RWPE1 (cell line): ENCODE measurements around the gene CAMKK2.
"Not testable (repeated sequence)": the region's sequence is repeated elsewhere in the genome, so short reads cannot be mapped to it uniquely, and the experiment has no call there.

ENCODE experiments used
- CTCF ChIA-PET: fragments of 350-600 bp; sonication (Branson Sonifier 250); formaldehyde crosslinking; extraction: SDS; loops from one replicate; lab custom pipeline; 2021; lab: Yijun Ruan, JAX
- POLR2A ChIA-PET: fragments of 400-600 bp; formaldehyde crosslinking; extraction: SDS; loops from one replicate; lab custom pipeline; 2020; ENCODE audit warnings: antibody characterized with exemption; ENCODE audit not compliant: low non-redundant PET; lab: Yijun Ruan, JAX
- DNase-seq: peaks from one replicate; pipeline ENCODE4 v3.0.0; 2012; ENCODE audit warnings: low spot score
- H3K27ac ChIP-seq: fragments of 450-650 bp; 2 replicates; pipeline ENCODE4 v1.5.1; 2017
- TF ChIP-seq, protein P1 (sequence below): fragments of 450-650 bp; conservative IDR thresholded peaks from 2 replicates; pipeline ENCODE4 v1.5.1; 2017; ENCODE audit warnings: low read depth, mild to moderate bottlenecking

CAMKK2 gene

DNA sequence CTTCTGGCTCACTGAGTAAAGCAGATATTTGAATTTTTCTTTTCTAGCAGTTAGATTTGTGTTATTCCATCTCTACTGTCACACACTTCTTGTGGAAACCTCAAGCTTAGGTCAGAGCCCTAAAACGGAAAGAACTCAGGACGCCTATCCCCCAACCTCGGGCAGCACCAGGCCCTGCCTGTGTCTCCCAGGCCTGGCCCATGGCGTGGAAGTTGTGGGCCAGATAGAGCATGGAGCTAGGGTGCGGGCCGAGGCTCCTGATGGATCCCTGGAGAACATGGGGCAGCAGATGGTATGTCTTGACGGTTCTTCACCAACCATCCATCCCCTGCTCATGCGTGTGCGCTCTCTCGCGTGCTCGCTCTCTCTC lies 66.0 kb downstream of the CAMKK2 start:
- POLR2A ChIA-PET, result interaction anchor here (0.7 kb wide), 1 partner anchor 215 kb away, joined by 3 read pairs; no protein-coding TSS in a partner anchor
- no peak overlapping the region for H3K27ac ChIP-seq

GRCh38 chr12:121229826-121230537 lies 66.5 kb downstream of the CAMKK2 start:
- POLR2A ChIA-PET, result interaction anchor here (0.7 kb wide), 1 partner anchor 214 kb away, joined by 3 read pairs; no protein-coding TSS in a partner anchor
- TF ChIP-seq, protein P1, sequence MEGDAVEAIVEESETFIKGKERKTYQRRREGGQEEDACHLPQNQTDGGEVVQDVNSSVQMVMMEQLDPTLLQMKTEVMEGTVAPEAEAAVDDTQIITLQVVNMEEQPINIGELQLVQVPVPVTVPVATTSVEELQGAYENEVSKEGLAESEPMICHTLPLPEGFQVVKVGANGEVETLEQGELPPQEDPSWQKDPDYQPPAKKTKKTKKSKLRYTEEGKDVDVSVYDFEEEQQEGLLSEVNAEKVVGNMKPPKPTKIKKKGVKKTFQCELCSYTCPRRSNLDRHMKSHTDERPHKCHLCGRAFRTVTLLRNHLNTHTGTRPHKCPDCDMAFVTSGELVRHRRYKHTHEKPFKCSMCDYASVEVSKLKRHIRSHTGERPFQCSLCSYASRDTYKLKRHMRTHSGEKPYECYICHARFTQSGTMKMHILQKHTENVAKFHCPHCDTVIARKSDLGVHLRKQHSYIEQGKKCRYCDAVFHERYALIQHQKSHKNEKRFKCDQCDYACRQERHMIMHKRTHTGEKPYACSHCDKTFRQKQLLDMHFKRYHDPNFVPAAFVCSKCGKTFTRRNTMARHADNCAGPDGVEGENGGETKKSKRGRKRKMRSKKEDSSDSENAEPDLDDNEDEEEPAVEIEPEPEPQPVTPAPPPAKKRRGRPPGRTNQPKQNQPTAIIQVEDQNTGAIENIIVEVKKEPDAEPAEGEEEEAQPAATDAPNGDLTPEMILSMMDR, result peak; percentile 81
- CTCF ChIA-PET, result interaction anchor here (0.6 to 1.6 kb wide), 8 partner anchors 9 to 568 kb away, joined by 3 to 7 read pairs (median 5); no protein-coding TSS in a partner anchor
- not testable (repeated sequence) for H3K27ac ChIP-seq
- peak; percentile 74 for DNase-seq

More for the DNA sequence above, 66.0 kb downstream of the CAMKK2 start:
- no peak for DNase-seq
- TF ChIP-seq, protein P1, result peak; percentile 49
- CTCF ChIA-PET, result interaction anchor here (0.6 to 1.6 kb wide), 5 partner anchors 9 to 244 kb away, joined by 3 to 7 read pairs (median 3); no protein-coding TSS in a partner anchor

GRCh38 chr12:121228919-121229665 lies 67.4 kb downstream of the CAMKK2 start:
- POLR2A ChIA-PET, result no interaction called here
- no peak for DNase-seq
- CTCF ChIA-PET, result interaction anchor here (0.6 to 1.6 kb wide), 3 partner anchors 10 to 569 kb away, joined by 5 to 7 read pairs (median 6); no protein-coding TSS in a partner anchor
- TF ChIP-seq, protein P1, result no peak
- no peak overlapping the region for H3K27ac ChIP-seq

GRCh38 chr12:121227294-121227693 lies 69.2 kb downstream of the CAMKK2 start:
- peak; percentile 71 for DNase-seq
- TF ChIP-seq, protein P1, result no peak
- H3K27ac ChIP-seq, result no peak overlapping the region
- CTCF ChIA-PET, result interaction anchor here (1.0 to 1.1 kb wide), 2 partner anchors 11 to 43 kb away, joined by 3 to 7 read pairs; no protein-coding TSS in a partner anchor
- POLR2A ChIA-PET, result no interaction called here

GRCh38 chr12:121226871-121227270 lies 69.6 kb downstream of the CAMKK2 start:
- not testable (repeated sequence) for DNase-seq, H3K27ac ChIP-seq
- ChIA-PET POLR2A (interaction anchor here (0.6 kb wide), 1 partner anchor 247 kb away, joined by 3 read pairs; no protein-coding TSS in a partner anchor), CTCF (interaction anchor here (1.0 kb wide), 1 partner anchor 10 kb away, joined by 3 read pairs; no protein-coding TSS in a partner anchor)

- no peak overlapping the region for H3K27ac ChIP-seq
- TF ChIP-seq, protein P1, result no peak
- CTCF ChIA-PET, result no interaction called here
- POLR2A ChIA-PET, result interaction anchor here (0.6 kb wide), 1 partner anchor 247 kb away, joined by 3 read pairs; no protein-coding TSS in a partner anchor
- DNase-seq, result no peak
These were observed 70.1 kb downstream of the CAMKK2 start for GRCh38 chr12:121226399-121226798.
